ENCODE measurements around the gene CWC27. TPM values are rescaled to one million over a fixed set of nuclear protein-coding genes. Genes with fewer than 3 reads are reported as not detected.
"Not testable (repeated sequence)": the region's sequence is repeated elsewhere in the genome, so short reads cannot be mapped to it uniquely, and the experiment has no call there.

Gene CWC27
- total RNA-seq, 6 experiments from 2014 or later, result 19.6 to 29.9 (median 25.4) TPM

DNA sequence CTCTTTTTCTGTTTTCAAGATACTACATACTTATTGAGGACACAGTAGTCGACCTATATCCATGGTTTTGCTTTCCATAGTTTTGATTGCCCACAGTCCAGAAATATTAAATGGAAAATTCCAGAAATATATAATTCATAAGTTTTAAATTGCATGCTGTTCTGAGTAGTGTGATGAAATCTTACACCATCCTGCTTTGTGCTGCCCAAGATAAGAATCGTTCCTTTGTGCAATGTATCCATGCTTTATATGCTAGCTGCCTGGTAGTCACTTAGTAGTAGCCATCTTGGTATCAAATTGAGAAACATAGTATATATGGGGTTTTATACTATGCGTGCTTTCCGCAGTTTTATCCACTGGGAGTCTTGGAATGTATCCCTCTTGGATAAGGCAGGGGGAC is 59.0 kb downstream of the CWC27 start:
- Mint-ChIP-seq H3K27ac (no peak overlapping the region), H3K36me3 (ENCODE audit: low read depth) (peaks cover 8% of the 10 kb centered on the region; the same call in 1 of the 2 replicates), H3K4me1 (ENCODE audit: low read depth) (0 out of 2 replicates have a peak, but pooled peaks cover 10% of the 10 kb centered on the region), H3K27me3 (ENCODE audit: insufficient read depth) (no peaks in the 10 kb centered on the region), H3K9me3 (no peaks in the 10 kb centered on the region), H3K4me3 (no peak overlapping the region)
- TF ChIP-seq, protein P1, sequence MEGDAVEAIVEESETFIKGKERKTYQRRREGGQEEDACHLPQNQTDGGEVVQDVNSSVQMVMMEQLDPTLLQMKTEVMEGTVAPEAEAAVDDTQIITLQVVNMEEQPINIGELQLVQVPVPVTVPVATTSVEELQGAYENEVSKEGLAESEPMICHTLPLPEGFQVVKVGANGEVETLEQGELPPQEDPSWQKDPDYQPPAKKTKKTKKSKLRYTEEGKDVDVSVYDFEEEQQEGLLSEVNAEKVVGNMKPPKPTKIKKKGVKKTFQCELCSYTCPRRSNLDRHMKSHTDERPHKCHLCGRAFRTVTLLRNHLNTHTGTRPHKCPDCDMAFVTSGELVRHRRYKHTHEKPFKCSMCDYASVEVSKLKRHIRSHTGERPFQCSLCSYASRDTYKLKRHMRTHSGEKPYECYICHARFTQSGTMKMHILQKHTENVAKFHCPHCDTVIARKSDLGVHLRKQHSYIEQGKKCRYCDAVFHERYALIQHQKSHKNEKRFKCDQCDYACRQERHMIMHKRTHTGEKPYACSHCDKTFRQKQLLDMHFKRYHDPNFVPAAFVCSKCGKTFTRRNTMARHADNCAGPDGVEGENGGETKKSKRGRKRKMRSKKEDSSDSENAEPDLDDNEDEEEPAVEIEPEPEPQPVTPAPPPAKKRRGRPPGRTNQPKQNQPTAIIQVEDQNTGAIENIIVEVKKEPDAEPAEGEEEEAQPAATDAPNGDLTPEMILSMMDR (IDR thresholded peaks at IDR 0.05), result no peak
- no peak for DNase-seq

DNA sequence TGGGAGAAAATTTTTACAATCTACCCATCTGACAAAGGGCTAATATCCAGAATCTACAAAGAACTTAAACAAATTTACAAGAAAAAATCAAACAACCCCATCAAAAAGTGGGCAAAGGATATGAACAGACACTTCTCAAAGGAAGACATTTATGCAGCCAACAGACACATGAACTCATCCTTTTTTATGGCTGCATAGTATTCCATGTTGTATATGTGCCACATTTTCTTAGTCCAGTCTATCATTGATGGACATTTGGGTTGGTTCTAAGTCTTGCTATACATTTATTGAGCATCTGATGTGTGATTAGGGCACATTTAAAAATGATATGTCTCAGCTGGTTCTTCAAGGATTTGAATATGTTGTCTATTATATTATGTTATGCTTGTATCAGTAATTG is 61.9 kb downstream of the CWC27 start:
- peaks cover 17% of the 10 kb centered on the region; the same call in 1 of the 2 replicates for H3K4me1 Mint-ChIP-seq (ENCODE audit: low read depth)
- H3K4me3 Mint-ChIP-seq; DNase-seq; H3K27me3 Mint-ChIP-seq (ENCODE audit: insufficient read depth); H3K36me3 Mint-ChIP-seq (ENCODE audit: low read depth); H3K9me3 Mint-ChIP-seq; H3K27ac Mint-ChIP-seq: not testable (repeated sequence)

DNA sequence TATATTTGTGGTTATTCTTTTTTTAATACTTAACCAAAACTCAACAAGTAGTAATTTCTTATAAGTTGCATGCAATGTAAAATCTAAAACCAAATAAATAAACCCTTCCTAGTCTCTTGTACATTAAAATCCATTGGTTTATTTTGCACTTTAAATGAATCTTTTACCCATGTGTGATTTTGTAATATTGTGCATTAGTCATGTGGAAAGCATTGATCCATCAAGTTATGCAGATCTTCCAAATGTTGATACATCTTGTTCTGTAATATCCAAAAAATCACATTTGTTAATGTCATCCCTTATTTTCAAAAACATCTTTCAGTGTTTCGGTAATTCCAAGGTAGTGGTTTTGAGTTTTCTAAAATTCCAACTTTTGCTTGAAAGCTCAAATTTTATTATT is 63.3 kb downstream of the CWC27 start:
- no peaks in the 10 kb centered on the region for H3K9me3 Mint-ChIP-seq
- TF ChIP-seq, protein P1 (IDR thresholded peaks at IDR 0.05), result no peak
- H3K4me3 Mint-ChIP-seq, result no peak overlapping the region
- H3K27ac Mint-ChIP-seq, result no peak overlapping the region
- H3K4me1 Mint-ChIP-seq (ENCODE audit: low read depth), result peaks cover 19% of the 10 kb centered on the region
- peaks cover 8% of the 10 kb centered on the region; the same call in 1 of the 2 replicates for H3K36me3 Mint-ChIP-seq (ENCODE audit: low read depth)
- no peak for DNase-seq
- no peaks in the 10 kb centered on the region for H3K27me3 Mint-ChIP-seq (ENCODE audit: insufficient read depth)

DNA sequence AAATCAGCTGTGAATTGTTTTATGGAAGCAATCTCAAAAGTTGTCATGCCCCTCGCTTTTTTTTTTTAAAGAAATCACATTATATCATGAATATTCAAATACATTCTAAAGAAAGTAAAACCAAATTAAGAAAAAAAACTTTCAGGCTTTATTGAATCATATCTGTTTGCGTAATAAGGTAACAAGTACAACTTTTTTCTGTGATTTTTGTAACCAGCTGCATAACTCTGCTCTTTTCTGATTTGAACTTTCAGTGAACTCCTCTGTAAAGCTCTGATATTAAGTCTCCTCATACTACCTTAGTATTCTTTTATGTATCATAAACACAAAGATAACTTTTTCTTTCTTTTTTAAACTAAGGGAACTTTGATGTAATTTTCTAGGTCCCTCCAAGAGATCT is 65.3 kb downstream of the CWC27 start:
- Mint-ChIP-seq H3K27me3 (ENCODE audit: insufficient read depth) (no peaks in the 10 kb centered on the region), H3K9me3 (no peaks in the 10 kb centered on the region), H3K4me1 (ENCODE audit: low read depth) (peaks cover 33% of the 10 kb centered on the region), H3K27ac (no peak overlapping the region), H3K4me3 (no peak overlapping the region), H3K36me3 (ENCODE audit: low read depth) (peaks cover 8% of the 10 kb centered on the region; the same call in 1 of the 2 replicates)
- TF ChIP-seq, protein P1 (IDR thresholded peaks at IDR 0.05), result no peak
- DNase-seq, result no peak

DNA sequence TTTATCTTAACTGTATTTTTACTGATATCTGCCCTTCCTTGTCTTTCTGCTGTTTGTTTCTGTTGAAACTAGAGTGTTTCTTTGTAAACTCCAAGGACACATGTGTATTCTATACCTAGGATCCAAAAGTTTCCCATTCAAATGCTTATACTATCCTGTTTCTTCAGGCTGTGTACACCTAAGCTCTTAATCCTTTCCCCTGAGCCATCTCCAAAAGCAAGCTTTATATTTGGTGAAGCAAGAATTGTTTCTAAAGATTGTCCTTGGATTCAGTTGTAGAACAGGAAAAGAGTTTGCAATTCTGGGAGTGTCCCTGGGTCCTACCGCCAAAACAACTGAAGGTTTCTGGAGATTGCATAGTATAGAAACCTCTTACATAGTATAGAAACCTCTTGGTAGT is 65.9 kb downstream of the CWC27 start:
- TF ChIP-seq, protein P1 (IDR thresholded peaks at IDR 0.05), result no peak
- Mint-ChIP-seq H3K4me1 (ENCODE audit: low read depth) (peaks cover 38% of the 10 kb centered on the region), H3K36me3 (ENCODE audit: low read depth) (peaks cover 8% of the 10 kb centered on the region; the same call in 1 of the 2 replicates), H3K27me3 (ENCODE audit: insufficient read depth) (no peaks in the 10 kb centered on the region), H3K27ac (no peak overlapping the region), H3K4me3 (no peak overlapping the region), H3K9me3 (no peaks in the 10 kb centered on the region)
- DNase-seq, result no peak

DNA sequence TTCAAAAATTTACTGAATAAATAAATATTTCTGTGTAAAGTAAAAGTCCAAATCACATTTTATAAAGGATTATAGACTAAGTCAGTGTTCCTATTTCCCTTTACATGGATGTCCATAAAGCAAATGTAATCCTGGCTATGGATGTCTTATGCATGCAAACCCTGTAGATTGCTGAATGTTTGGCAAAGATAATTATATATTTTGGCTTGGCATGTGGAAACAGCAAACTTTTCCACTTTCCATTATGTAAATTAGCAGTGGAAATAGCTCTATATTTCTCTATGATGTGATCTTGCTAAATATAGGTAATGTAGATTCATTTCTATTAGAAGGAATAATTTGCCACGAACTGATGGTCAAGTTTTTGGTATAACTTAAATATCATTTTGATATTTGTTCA is 66.5 kb downstream of the CWC27 start:
- Mint-ChIP-seq H3K9me3 (no peaks in the 10 kb centered on the region), H3K4me1 (ENCODE audit: low read depth) (peaks cover 43% of the 10 kb centered on the region), H3K27ac (no peak overlapping the region), H3K36me3 (ENCODE audit: low read depth) (peaks cover 2% of the 10 kb centered on the region), H3K4me3 (no peak overlapping the region), H3K27me3 (ENCODE audit: insufficient read depth) (no peaks in the 10 kb centered on the region)
- no peak for DNase-seq
- TF ChIP-seq, protein P1 (IDR thresholded peaks at IDR 0.05), result no peak
